ENCODE measurements around the gene ZFP36L2. TPM values are rescaled to one million over a fixed set of nuclear protein-coding genes. Genes with fewer than 3 reads are reported as not detected.

ZFP36L2 gene
- polyA plus RNA-seq, 1 of the 3 experiments (the other 2 are of a cell fraction): 18.4 TPM

GRCh38 chr2:43223521-43224001 lies 2.8 kb downstream of the ZFP36L2 start:
- no peak for DNase-seq

GRCh38 chr2:43222475-43223309 lies 3.7 kb downstream of the ZFP36L2 start:
- peak overlapping the region; percentile 83 for H3K4me2 ChIP-seq
- peak overlapping the region; percentile 94 to 95 for H3K27ac ChIP-seq (ENCODE audit: low read depth in 2 of 2, low read length in 1 of 2)
- no peak for DNase-seq
- peaks cover 45 to 77% of the 10 kb centered on the region in 2 experiments; a peak in 3 of 4 replicates for H3K4me1 ChIP-seq (ENCODE audit: control insufficient read depth in 1 of 2, insufficient read depth in 2 of 2, low read depth in 1 of 2, low read length in 1 of 2)
- CTCF ChIA-PET: interaction anchor here (0.7 to 16.3 kb wide), 21 partner anchors 18 to 395 kb away, joined by 3 to 299 read pairs (median 7); no protein-coding TSS in a partner anchor
- H4K20me1 ChIP-seq (ENCODE audit: insufficient read depth): peaks cover 34% of the 10 kb centered on the region
- no peaks in the 10 kb centered on the region for H3K27me3 ChIP-seq (ENCODE audit: insufficient read depth)
- H3K9ac ChIP-seq: peak overlapping the region; percentile 99
- peaks cover 21 to 31% of the 10 kb centered on the region in 2 experiments for H3K36me3 ChIP-seq (replicated peaks in 1 of 2; ENCODE audit: control insufficient read depth in 1 of 2, insufficient read depth in 2 of 2, low read length in 1 of 2)
- no peaks in the 10 kb centered on the region for H3K9me2 ChIP-seq
- H3F3A ChIP-seq (replicated peaks; ENCODE audit: insufficient read depth): peaks cover 50% of the 10 kb centered on the region
- H2AFZ ChIP-seq (ENCODE audit: low read depth): no peak overlapping the region
- POLR2A ChIA-PET: interaction anchor here (0.9 to 3.6 kb wide), 9 partner anchors 9 to 248 kb away, joined by 3 to 13 read pairs (median 4); no protein-coding TSS in a partner anchor
- TF ChIP-seq YY1 (IDR thresholded peaks at IDR 0.05; ENCODE audit: low read depth) (no peak), MAX (IDR thresholded peaks at IDR 0.05; ENCODE audit: low read depth) (no peak), SIN3A (IDR thresholded peaks at IDR 0.05; ENCODE audit: borderline replicate concordance, low read depth, low read length) (no peak), JUND (IDR thresholded peaks at IDR 0.05) (0 out of 2 replicates have a peak, but pooled peaks have one; percentile 23), TCF12 (IDR thresholded peaks at IDR 0.05) (no peak), RXRA (IDR thresholded peaks at IDR 0.05; ENCODE audit: borderline replicate concordance, low read depth) (no peak), ZBTB33 (IDR thresholded peaks at IDR 0.05; ENCODE audit: borderline replicate concordance, low read depth) (no peak), GABPA (IDR thresholded peaks at IDR 0.05; ENCODE audit: low read depth) (no peak)
- H3K4me3 ChIP-seq (ENCODE audit: low read depth in 2 of 2, low read length in 1 of 2): peak overlapping the region; percentile 95 to 97; a peak in 3 of 4 replicates
- no peaks in the 10 kb centered on the region for H3K9me3 ChIP-seq
- H3K79me2 ChIP-seq (ENCODE audit: insufficient read depth): peaks cover 70% of the 10 kb centered on the region
- 36% methylated on average over 8 of the region's 8 CpGs for WGBS (ENCODE audit: low lambda C conversion rate)

More at GRCh38 chr2:43223521-43224001, 2.8 kb downstream of the ZFP36L2 start:
- H3K27me3 ChIP-seq (ENCODE audit: insufficient read depth): no peaks in the 10 kb centered on the region
- peak overlapping the region; percentile 83 for H3K4me2 ChIP-seq
- 0 out of 2 replicates have a peak, but pooled peaks have one; percentile 3 for TF ChIP-seq JUND (IDR thresholded peaks at IDR 0.05)
- no peak for TF ChIP-seq IRF3 (IDR thresholded peaks at IDR 0.05; ENCODE audit: low read depth, low read length)
- TF ChIP-seq CHD2 (IDR thresholded peaks at IDR 0.05; ENCODE audit: low read length, partially characterized antibody): no peak
- no peak for TF ChIP-seq MEF2A (IDR thresholded peaks at IDR 0.05; ENCODE audit: borderline replicate concordance, low read depth)
- no peak for TF ChIP-seq YY1 (IDR thresholded peaks at IDR 0.05; ENCODE audit: low read depth)
- peaks cover 37 to 77% of the 10 kb centered on the region in 2 experiments; a peak in 3 of 4 replicates for H3K4me1 ChIP-seq (ENCODE audit: control insufficient read depth in 1 of 2, insufficient read depth in 2 of 2, low read depth in 1 of 2, low read length in 1 of 2)
- peak overlapping the region; percentile 95 to 97 for H3K4me3 ChIP-seq (ENCODE audit: low read depth in 2 of 2, low read length in 1 of 2)
- H3F3A ChIP-seq (replicated peaks; ENCODE audit: insufficient read depth): peaks cover 53% of the 10 kb centered on the region
- CTCF ChIA-PET: interaction anchor here (0.6 to 16.3 kb wide), 21 partner anchors 40 to 560 kb away, joined by 3 to 299 read pairs (median 4); no protein-coding TSS in a partner anchor
- no peaks in the 10 kb centered on the region for H3K9me2 ChIP-seq
- H3K36me3 ChIP-seq (replicated peaks in 1 of 2; ENCODE audit: control insufficient read depth in 1 of 2, insufficient read depth in 2 of 2, low read length in 1 of 2): peaks cover 21 to 31% of the 10 kb centered on the region in 2 experiments
- H3K79me2 ChIP-seq (ENCODE audit: insufficient read depth): peaks cover 76% of the 10 kb centered on the region
- no peak overlapping the region for H2AFZ ChIP-seq (ENCODE audit: low read depth)
- peak overlapping the region; percentile 94 to 95 for H3K27ac ChIP-seq (ENCODE audit: low read depth in 2 of 2, low read length in 1 of 2)
- peaks cover 34% of the 10 kb centered on the region for H4K20me1 ChIP-seq (ENCODE audit: insufficient read depth)
- H3K9me3 ChIP-seq: no peaks in the 10 kb centered on the region
- POLR2A ChIA-PET: interaction anchor here (1.0 to 1.2 kb wide), 2 partner anchors 44 to 199 kb away, joined by 3 to 5 read pairs; no protein-coding TSS in a partner anchor
- WGBS (ENCODE audit: low lambda C conversion rate): 35% methylated on average over 4 of the region's 4 CpGs
- peak overlapping the region; percentile 99 for H3K9ac ChIP-seq
